Mesothelial cell of epicardium (in vitro differentiated cells): ENCODE data around the gene CCDC69. TPM values are rescaled to one million over a fixed set of nuclear protein-coding genes. Genes with fewer than 3 reads are reported as not detected.

ENCODE experiments used
- DNase-seq, 2 experiments: peaks; one replicate each; pipeline ENCODE4 v3.0.0; 2021; ENCODE audit warnings: low spot score in 2 of 2; ENCODE audit not compliant: unreplicated experiment in 2 of 2
- H3K27ac Mint-ChIP-seq: 2 replicates; pipeline ENCODE4 v1.8.0; 2021; ENCODE audit warnings: mixed read lengths
- H3K27me3 Mint-ChIP-seq: 2 replicates; pipeline ENCODE4 v1.8.0; 2021; ENCODE audit warnings: low read depth, mixed read lengths
- H3K36me3 Mint-ChIP-seq: 2 replicates; pipeline ENCODE4 v1.8.0; 2021; ENCODE audit warnings: mixed read lengths
- H3K4me1 Mint-ChIP-seq: 2 replicates; pipeline ENCODE4 v1.8.0; 2021; ENCODE audit warnings: mixed read lengths
- H3K4me3 Mint-ChIP-seq: 2 replicates; pipeline ENCODE4 v1.8.0; 2021; ENCODE audit warnings: mild to moderate bottlenecking, moderate library complexity, mixed read lengths
- H3K9me3 Mint-ChIP-seq: 2 replicates; pipeline ENCODE4 v1.8.0; 2021; ENCODE audit warnings: mixed read lengths
- CTCF ChIP-seq: fragments of 200-600 bp; sonication (generic); IDR thresholded peaks from one replicate; pipeline ENCODE4 v1.5.0; 2021; ENCODE audit warnings: antibody characterized with exemption; ENCODE audit not compliant: unreplicated experiment
- total RNA-seq: library from RNA; stranded (reverse); gene quantifications from 3 replicates; pipeline ENCODE4 v1.2.1, GENCODE V29; 2021

Gene CCDC69
- total RNA-seq, 1 donor from 2014 or later, result 4.8 TPM

- Mint-ChIP-seq H3K27me3 (no peaks in the 10 kb centered on the region), H3K36me3 (no peaks in the 10 kb centered on the region), H3K4me1 (peaks cover 22% of the 10 kb centered on the region), H3K9me3 (no peaks in the 10 kb centered on the region), H3K27ac (no peak overlapping the region), H3K4me3 (peak overlapping the region; percentile 7)
- no peak for DNase-seq
- no peak for TF ChIP-seq CTCF
Measured at GRCh38 chr5:151251001-151251551, 27.2 kb upstream of the CCDC69 start.

DNA sequence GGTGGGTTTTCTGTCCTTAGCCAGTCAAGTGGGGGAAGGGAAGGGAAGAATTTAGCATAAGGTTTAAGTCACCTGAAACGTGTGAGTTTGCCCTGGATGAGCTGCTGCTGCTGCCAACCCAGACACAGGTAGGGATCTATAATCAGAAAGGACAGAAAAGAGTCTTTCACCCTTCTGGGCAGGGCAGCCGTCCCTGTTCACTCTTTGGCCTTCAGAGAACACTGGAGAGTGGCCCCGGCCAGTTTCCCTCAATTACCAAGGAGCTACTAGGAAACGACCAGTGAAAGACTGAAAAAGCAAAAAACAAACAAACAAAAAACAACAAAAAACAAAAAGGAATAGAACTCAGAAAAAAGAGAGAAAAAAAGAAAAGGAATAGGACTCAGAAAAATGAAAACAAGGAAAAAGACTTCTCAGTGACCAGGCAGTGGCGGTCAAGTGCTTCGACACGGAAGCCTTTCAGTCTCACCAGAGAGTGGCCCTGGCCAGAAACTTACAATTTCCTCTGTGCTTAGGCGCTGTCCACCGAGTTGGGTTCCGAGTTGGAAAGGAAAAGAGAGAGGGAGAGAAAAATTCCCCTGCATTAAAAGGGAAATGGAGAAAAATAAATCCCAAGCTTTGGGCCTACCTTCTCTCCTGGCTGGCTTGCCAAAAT is 26.6 kb upstream of the CCDC69 start:
- no peaks in the 10 kb centered on the region for H3K27me3 Mint-ChIP-seq
- H3K4me1 Mint-ChIP-seq, result peaks cover 22% of the 10 kb centered on the region
- H3K27ac Mint-ChIP-seq, result no peak overlapping the region
- H3K4me3 Mint-ChIP-seq, result no peak overlapping the region
- DNase-seq, result no peak
- no peaks in the 10 kb centered on the region for H3K36me3 Mint-ChIP-seq
- no peak for TF ChIP-seq CTCF
- H3K9me3 Mint-ChIP-seq, result no peaks in the 10 kb centered on the region

- no peak for DNase-seq
- Mint-ChIP-seq H3K9me3 (no peaks in the 10 kb centered on the region), H3K27me3 (no peaks in the 10 kb centered on the region), H3K27ac (no peak overlapping the region), H3K4me3 (no peak overlapping the region), H3K36me3 (no peaks in the 10 kb centered on the region), H3K4me1 (peaks cover 19% of the 10 kb centered on the region)
- TF ChIP-seq CTCF, result no peak
Measured at GRCh38 chr5:151249281-151249680, 25.4 kb upstream of the CCDC69 start.

DNA sequence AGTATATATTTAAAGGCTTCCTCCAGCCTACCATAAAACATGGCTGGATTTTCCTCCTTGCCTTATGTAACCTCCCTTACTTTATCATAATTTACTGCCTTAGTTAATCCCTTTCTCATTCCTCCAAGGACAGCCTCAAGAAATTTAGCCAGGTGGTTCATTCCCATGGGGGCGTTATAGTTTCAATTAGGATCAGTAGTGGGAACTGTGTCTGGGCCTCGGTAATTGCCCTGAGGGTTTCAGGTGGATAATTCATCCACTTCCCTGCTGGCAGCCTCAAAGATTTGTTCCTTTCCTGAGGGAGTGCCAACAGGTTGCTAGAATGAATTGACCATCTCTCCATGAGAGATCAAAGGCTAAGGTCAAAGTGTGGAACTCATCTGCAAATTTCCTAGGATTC is 24.8 kb upstream of the CCDC69 start:
- Mint-ChIP-seq H3K9me3 (no peaks in the 10 kb centered on the region), H3K27ac (no peak overlapping the region), H3K4me3 (no peak overlapping the region), H3K27me3 (no peaks in the 10 kb centered on the region), H3K4me1 (peaks cover 13% of the 10 kb centered on the region), H3K36me3 (no peaks in the 10 kb centered on the region)
- no peak for TF ChIP-seq CTCF
- no peak for DNase-seq

- no peaks in the 10 kb centered on the region for H3K27me3 Mint-ChIP-seq
- H3K4me3 Mint-ChIP-seq, result no peak overlapping the region
- peaks cover 12% of the 10 kb centered on the region for H3K4me1 Mint-ChIP-seq
- H3K36me3 Mint-ChIP-seq, result no peaks in the 10 kb centered on the region
- no peak for DNase-seq
- no peak for TF ChIP-seq CTCF
- H3K27ac Mint-ChIP-seq, result no peak overlapping the region
- no peaks in the 10 kb centered on the region for H3K9me3 Mint-ChIP-seq
Measured at GRCh38 chr5:151245680-151246219, 21.9 kb upstream of the CCDC69 start.
